Measurements from ENCODE around the gene LRRIQ1. TPM values are rescaled to one million over a fixed set of nuclear protein-coding genes. Genes with fewer than 3 reads are reported as not detected.

LRRIQ1 gene
- total RNA-seq, 1 experiment from 2014 or later, result 0.40 TPM

- H3F3A ChIP-seq (ENCODE audit: low read length, unreplicated experiment), result no peaks in the 10 kb centered on the region
- no peaks in the 10 kb centered on the region for H3K36me3 ChIP-seq (ENCODE audit: low read depth, low read length)
- ChIA-PET POLR2A (ENCODE audit: unreplicated experiment) (no interaction called here), CTCF (no interaction called here)
- H3K27ac ChIP-seq (ENCODE audit: low read length), result no peak overlapping the region
- no peak overlapping the region for H3K4me2 ChIP-seq (ENCODE audit: low read length)
- BruUV-seq (replicated peaks), result no TSS peak
- ATAC-seq, result peak; percentile 45; the same call in 1 of the 2 replicates
- H2AFZ ChIP-seq (ENCODE audit: low read length), result no peak overlapping the region
- H3K9me3 ChIP-seq (ENCODE audit: low read length), result no peaks in the 10 kb centered on the region
- H3K9me2 ChIP-seq (replicated peaks; ENCODE audit: low read length), result no peaks in the 10 kb centered on the region
- no peak overlapping the region for H3K4me3 ChIP-seq (ENCODE audit: low read length)
- no peaks in the 10 kb centered on the region for H3K79me2 ChIP-seq (ENCODE audit: low read length)
- TF ChIP-seq EZH2phosphoT487 (IDR thresholded peaks at IDR 0.05; ENCODE audit: borderline replicate concordance, low read length), result no peak
- no peak for TF ChIP-seq CTCF (conservative IDR thresholded peaks at IDR 0.05; ENCODE audit: low read depth, low read length)
- no peak for TF ChIP-seq EZH2 (IDR thresholded peaks at IDR 0.05; ENCODE audit: low read length, unreplicated experiment)
- peak; percentile 23 for DNase-seq
- intact Hi-C loops (cut with micrococcal nuclease), result no loop called here
- no peaks in the 10 kb centered on the region for H4K20me1 ChIP-seq (ENCODE audit: low read length)
- no peak overlapping the region for H3K9ac ChIP-seq (ENCODE audit: low read length)
- H3K4me1 ChIP-seq (ENCODE audit: insufficient read depth, low read length), result no peaks in the 10 kb centered on the region
- no peaks in the 10 kb centered on the region for H3K27me3 ChIP-seq (ENCODE audit: low read length)
These were observed 102.7 kb downstream of the LRRIQ1 start for GRCh38 chr12:85138833-85139232.

GRCh38 chr12:85147331-85147730 lies 111.2 kb downstream of the LRRIQ1 start:
- no peak for DNase-seq
- Histone ChIP-seq H3K27ac (ENCODE audit: low read length) (no peak overlapping the region), H3K4me2 (ENCODE audit: low read length) (no peak overlapping the region), H3K9me3 (ENCODE audit: low read length) (no peaks in the 10 kb centered on the region), H3K27me3 (ENCODE audit: low read length) (no peaks in the 10 kb centered on the region), H3K4me3 (ENCODE audit: low read length) (no peak overlapping the region), H2AFZ (ENCODE audit: low read length) (no peak overlapping the region), H4K20me1 (ENCODE audit: low read length) (no peaks in the 10 kb centered on the region), H3K9me2 (replicated peaks; ENCODE audit: low read length) (no peaks in the 10 kb centered on the region), H3K4me1 (ENCODE audit: insufficient read depth, low read length) (no peaks in the 10 kb centered on the region), H3K79me2 (ENCODE audit: low read length) (no peaks in the 10 kb centered on the region), H3F3A (ENCODE audit: low read length, unreplicated experiment) (no peaks in the 10 kb centered on the region), H3K9ac (ENCODE audit: low read length) (no peak overlapping the region), H3K36me3 (ENCODE audit: low read depth, low read length) (no peaks in the 10 kb centered on the region)
- CTCF ChIA-PET, result no interaction called here
- POLR2A ChIA-PET (ENCODE audit: unreplicated experiment), result no interaction called here
- BruUV-seq (replicated peaks), result no TSS peak
- intact Hi-C loops (cut with micrococcal nuclease), result no loop called here
- ATAC-seq, result no peak
- TF ChIP-seq EZH2phosphoT487 (IDR thresholded peaks at IDR 0.05; ENCODE audit: borderline replicate concordance, low read length) (no peak), EZH2 (IDR thresholded peaks at IDR 0.05; ENCODE audit: low read length, unreplicated experiment) (no peak), CTCF (conservative IDR thresholded peaks at IDR 0.05; ENCODE audit: low read depth, low read length) (no peak)

GRCh38 chr12:85152311-85152729 lies 116.2 kb downstream of the LRRIQ1 start:
- Histone ChIP-seq H3K27ac (ENCODE audit: low read length) (no peak overlapping the region), H3K36me3 (ENCODE audit: low read depth, low read length) (no peaks in the 10 kb centered on the region), H3K9me3 (ENCODE audit: low read length) (no peaks in the 10 kb centered on the region), H3K27me3 (ENCODE audit: low read length) (no peaks in the 10 kb centered on the region), H2AFZ (ENCODE audit: low read length) (no peak overlapping the region), H3F3A (ENCODE audit: low read length, unreplicated experiment) (no peaks in the 10 kb centered on the region), H3K9me2 (replicated peaks; ENCODE audit: low read length) (no peaks in the 10 kb centered on the region), H3K4me3 (ENCODE audit: low read length) (no peak overlapping the region), H3K79me2 (ENCODE audit: low read length) (no peaks in the 10 kb centered on the region), H3K9ac (ENCODE audit: low read length) (no peak overlapping the region), H3K4me1 (ENCODE audit: insufficient read depth, low read length) (no peaks in the 10 kb centered on the region), H3K4me2 (ENCODE audit: low read length) (no peak overlapping the region), H4K20me1 (ENCODE audit: low read length) (no peaks in the 10 kb centered on the region)
- intact Hi-C loops (cut with micrococcal nuclease), result no loop called here
- TF ChIP-seq EZH2 (IDR thresholded peaks at IDR 0.05; ENCODE audit: low read length, unreplicated experiment) (no peak), EZH2phosphoT487 (IDR thresholded peaks at IDR 0.05; ENCODE audit: borderline replicate concordance, low read length) (no peak), CTCF (conservative IDR thresholded peaks at IDR 0.05; ENCODE audit: low read depth, low read length) (no peak)
- CTCF ChIA-PET, result no interaction called here
- ATAC-seq (no peak), DNase-seq (no peak)
- no TSS peak for BruUV-seq (replicated peaks)
- POLR2A ChIA-PET (ENCODE audit: unreplicated experiment), result no interaction called here
